ENCODE data around the gene GRIN2A.

GRIN2A gene

GRCh38 chr16:10013774-10014173 lies 168.5 kb downstream of the GRIN2A start:
- Histone ChIP-seq H3K4me1 (ENCODE audit: control insufficient read depth, insufficient read depth, low read length, poor library complexity, severe bottlenecking) (no peaks in the 10 kb centered on the region), H3K36me3 (ENCODE audit: control insufficient read depth, insufficient read depth, low read length) (no peaks in the 10 kb centered on the region), H3K27ac (ENCODE audit: low read depth, low read length, severe bottlenecking) (no peak overlapping the region), H3K9me3 (ENCODE audit: control insufficient read depth, low read length) (no peaks in the 10 kb centered on the region), H3K4me3 (ENCODE audit: extremely low read depth, insufficient read depth, low read length, poor library complexity, severe bottlenecking) (no peak overlapping the region)
- 72 to 87% methylated on average over 3 to 5 of the region's 5 CpGs for WGBS, 2 experiments (ENCODE audit: insufficient coverage in 2 of 2)

GRCh38 chr16:10013364-10013763 lies 168.9 kb downstream of the GRIN2A start:
- Histone ChIP-seq H3K27ac (ENCODE audit: low read depth, low read length, severe bottlenecking) (no peak overlapping the region), H3K36me3 (ENCODE audit: control insufficient read depth, insufficient read depth, low read length) (no peaks in the 10 kb centered on the region), H3K4me1 (ENCODE audit: control insufficient read depth, insufficient read depth, low read length, poor library complexity, severe bottlenecking) (no peaks in the 10 kb centered on the region), H3K9me3 (ENCODE audit: control insufficient read depth, low read length) (no peaks in the 10 kb centered on the region), H3K4me3 (ENCODE audit: extremely low read depth, insufficient read depth, low read length, poor library complexity, severe bottlenecking) (no peak overlapping the region)
- 69 to 72% methylated on average over 2 to 3 of the region's 4 CpGs for WGBS, 2 experiments (ENCODE audit: insufficient coverage in 2 of 2)

GRCh38 chr16:10009684-10010083 lies 172.5 kb downstream of the GRIN2A start:
- Histone ChIP-seq H3K9me3 (ENCODE audit: control insufficient read depth, low read length) (no peaks in the 10 kb centered on the region), H3K27ac (ENCODE audit: low read depth, low read length, severe bottlenecking) (no peak overlapping the region), H3K4me3 (ENCODE audit: extremely low read depth, insufficient read depth, low read length, poor library complexity, severe bottlenecking) (no peak overlapping the region), H3K36me3 (ENCODE audit: control insufficient read depth, insufficient read depth, low read length) (no peaks in the 10 kb centered on the region), H3K4me1 (ENCODE audit: control insufficient read depth, insufficient read depth, low read length, poor library complexity, severe bottlenecking) (no peaks in the 10 kb centered on the region)
- 83 to 92% methylated on average over 6 of the region's 6 CpGs for WGBS, 2 experiments (ENCODE audit: insufficient coverage in 2 of 2)

- Histone ChIP-seq H3K27ac (ENCODE audit: low read depth, low read length, severe bottlenecking) (no peak overlapping the region), H3K4me1 (ENCODE audit: control insufficient read depth, insufficient read depth, low read length, poor library complexity, severe bottlenecking) (no peaks in the 10 kb centered on the region), H3K4me3 (ENCODE audit: extremely low read depth, insufficient read depth, low read length, poor library complexity, severe bottlenecking) (no peak overlapping the region), H3K9me3 (ENCODE audit: control insufficient read depth, low read length) (no peaks in the 10 kb centered on the region), H3K36me3 (ENCODE audit: control insufficient read depth, insufficient read depth, low read length) (no peaks in the 10 kb centered on the region)
- 89 to 100% methylated on average over 1 to 2 of the region's 2 CpGs for WGBS, 2 experiments (ENCODE audit: insufficient coverage in 2 of 2)
Observed at GRCh38 chr16:10003486-10003885, 178.7 kb downstream of the GRIN2A start.

- Histone ChIP-seq H3K4me3 (ENCODE audit: extremely low read depth, insufficient read depth, low read length, poor library complexity, severe bottlenecking) (no peak overlapping the region), H3K27ac (ENCODE audit: low read depth, low read length, severe bottlenecking) (no peak overlapping the region), H3K36me3 (ENCODE audit: control insufficient read depth, insufficient read depth, low read length) (no peaks in the 10 kb centered on the region), H3K9me3 (ENCODE audit: control insufficient read depth, low read length) (no peaks in the 10 kb centered on the region), H3K4me1 (ENCODE audit: control insufficient read depth, insufficient read depth, low read length, poor library complexity, severe bottlenecking) (no peaks in the 10 kb centered on the region)
- WGBS, 2 experiments (ENCODE audit: insufficient coverage in 2 of 2) = 91 to 92% methylated on average over 1 of the region's 2 CpGs
Observed at GRCh38 chr16:10001258-10001775, 180.9 kb downstream of the GRIN2A start.

GRCh38 chr16:9996221-9996620 lies 186.0 kb downstream of the GRIN2A start:
- H3K9me3 ChIP-seq (ENCODE audit: control insufficient read depth, low read length) = no peaks in the 10 kb centered on the region
- H3K4me3 ChIP-seq (ENCODE audit: extremely low read depth, insufficient read depth, low read length, poor library complexity, severe bottlenecking) = no peak overlapping the region
- no peaks in the 10 kb centered on the region for H3K36me3 ChIP-seq (ENCODE audit: control insufficient read depth, insufficient read depth, low read length)
- WGBS, 2 experiments (ENCODE audit: insufficient coverage in 2 of 2) = 57% methylated on average over 4 to 5 of the region's 5 CpGs
- H3K4me1 ChIP-seq (ENCODE audit: control insufficient read depth, insufficient read depth, low read length, poor library complexity, severe bottlenecking) = no peaks in the 10 kb centered on the region
- H3K27ac ChIP-seq (ENCODE audit: low read depth, low read length, severe bottlenecking) = no peak overlapping the region

- no peaks in the 10 kb centered on the region for H3K9me3 ChIP-seq (ENCODE audit: control insufficient read depth, low read length)
- H3K4me3 ChIP-seq (ENCODE audit: extremely low read depth, insufficient read depth, low read length, poor library complexity, severe bottlenecking) = no peak overlapping the region
- no peaks in the 10 kb centered on the region for H3K4me1 ChIP-seq (ENCODE audit: control insufficient read depth, insufficient read depth, low read length, poor library complexity, severe bottlenecking)
- H3K27ac ChIP-seq (ENCODE audit: low read depth, low read length, severe bottlenecking) = no peak overlapping the region
- H3K36me3 ChIP-seq (ENCODE audit: control insufficient read depth, insufficient read depth, low read length) = no peaks in the 10 kb centered on the region
- 97 to 100% methylated on average over 6 to 7 of the region's 7 CpGs for WGBS, 2 experiments (ENCODE audit: insufficient coverage in 2 of 2)
Observed at GRCh38 chr16:9992441-9992840, 189.8 kb downstream of the GRIN2A start.

- WGBS, 2 experiments (ENCODE audit: insufficient coverage in 2 of 2) = 0% methylated on average over 1 of the region's 1 CpG; no CpG with 5 or more reads in 1 of the 2 experiments
- Histone ChIP-seq H3K4me1 (ENCODE audit: control insufficient read depth, insufficient read depth, low read length, poor library complexity, severe bottlenecking) (no peaks in the 10 kb centered on the region), H3K36me3 (ENCODE audit: control insufficient read depth, insufficient read depth, low read length) (no peaks in the 10 kb centered on the region), H3K27ac (ENCODE audit: low read depth, low read length, severe bottlenecking) (no peak overlapping the region), H3K4me3 (ENCODE audit: extremely low read depth, insufficient read depth, low read length, poor library complexity, severe bottlenecking) (no peak overlapping the region), H3K9me3 (ENCODE audit: control insufficient read depth, low read length) (no peaks in the 10 kb centered on the region)
Observed at GRCh38 chr16:9980981-9981380, 201.2 kb downstream of the GRIN2A start.

GRCh38 chr16:9978160-9978725 lies 204.0 kb downstream of the GRIN2A start:
- Histone ChIP-seq H3K9me3 (ENCODE audit: control insufficient read depth, low read length) (no peaks in the 10 kb centered on the region), H3K27ac (ENCODE audit: low read depth, low read length, severe bottlenecking) (no peak overlapping the region), H3K4me1 (ENCODE audit: control insufficient read depth, insufficient read depth, low read length, poor library complexity, severe bottlenecking) (no peaks in the 10 kb centered on the region), H3K36me3 (ENCODE audit: control insufficient read depth, insufficient read depth, low read length) (no peaks in the 10 kb centered on the region), H3K4me3 (ENCODE audit: extremely low read depth, insufficient read depth, low read length, poor library complexity, severe bottlenecking) (no peak overlapping the region)
- 75 to 90% methylated on average over 1 to 2 of the region's 2 CpGs for WGBS, 2 experiments (ENCODE audit: insufficient coverage in 2 of 2)

GRCh38 chr16:9977333-9977897 lies 204.8 kb downstream of the GRIN2A start:
- H3K36me3 ChIP-seq (ENCODE audit: control insufficient read depth, insufficient read depth, low read length) = no peaks in the 10 kb centered on the region
- H3K9me3 ChIP-seq (ENCODE audit: control insufficient read depth, low read length) = no peaks in the 10 kb centered on the region
- WGBS, 2 experiments (ENCODE audit: insufficient coverage in 2 of 2) = 94 to 100% methylated on average over 2 to 3 of the region's 7 CpGs
- no peak overlapping the region for H3K4me3 ChIP-seq (ENCODE audit: extremely low read depth, insufficient read depth, low read length, poor library complexity, severe bottlenecking)
- no peak overlapping the region for H3K27ac ChIP-seq (ENCODE audit: low read depth, low read length, severe bottlenecking)
- H3K4me1 ChIP-seq (ENCODE audit: control insufficient read depth, insufficient read depth, low read length, poor library complexity, severe bottlenecking) = no peaks in the 10 kb centered on the region

- Histone ChIP-seq H3K27ac (ENCODE audit: low read depth, low read length, severe bottlenecking) (no peak overlapping the region), H3K4me3 (ENCODE audit: extremely low read depth, insufficient read depth, low read length, poor library complexity, severe bottlenecking) (no peak overlapping the region), H3K9me3 (ENCODE audit: control insufficient read depth, low read length) (no peaks in the 10 kb centered on the region), H3K36me3 (ENCODE audit: control insufficient read depth, insufficient read depth, low read length) (no peaks in the 10 kb centered on the region), H3K4me1 (ENCODE audit: control insufficient read depth, insufficient read depth, low read length, poor library complexity, severe bottlenecking) (no peaks in the 10 kb centered on the region)
- WGBS, 2 experiments (ENCODE audit: insufficient coverage in 2 of 2) = 86 to 87% methylated on average over 8 to 9 of the region's 9 CpGs
Observed at GRCh38 chr16:9976601-9977000, 205.6 kb downstream of the GRIN2A start.
